Psoas muscle (tissue), 8 donors: ENCODE results near the gene TPR. TPM values are rescaled to one million over a fixed set of nuclear protein-coding genes. Genes with fewer than 3 reads are reported as not detected.

Experiments
- ATAC-seq, 4 donors: fragments of 200-7000 bp; cut with Tn5 transposase; one replicate each; pipeline ENCODE4 v1.9.1; 2020; ENCODE audit warnings: moderate library complexity in 3 of 4, mild to moderate bottlenecking in 2 of 4
- DNase-seq, 2 donors: peaks; one replicate each; pipeline ENCODE4 v3.0.0-alpha.2; 2020
- H3K27ac ChIP-seq: fragments of 200-600 bp; one replicate; pipeline ENCODE4 v1.8.0; 2022
- H3K27me3 ChIP-seq, 3 donors: fragments of 200-600 bp in 1 of 3; one replicate each; pipeline versions ENCODE4 v1.6.1 to v1.8.0; 2013 to 2022; ENCODE audit warnings: low read length in 2 of 3, mild to moderate bottlenecking in 2 of 3, moderate library complexity in 1 of 3; ENCODE audit not compliant: insufficient read depth in 3 of 3
- H3K36me3 ChIP-seq, 2 donors: fragments of 200-600 bp in 1 of 2; one replicate each; pipeline versions ENCODE4 v1.6.1 to v1.8.0; 2013 to 2022; ENCODE audit warnings: low read depth in 1 of 2, mild to moderate bottlenecking in 1 of 2, moderate library complexity in 1 of 2; ENCODE audit not compliant: insufficient read depth in 1 of 2
- H3K4me1 ChIP-seq: fragments of 200-600 bp; one replicate; pipeline ENCODE4 v1.8.0; 2022
- H3K4me3 ChIP-seq: fragments of 200-600 bp; one replicate; pipeline ENCODE4 v1.8.0; 2022; ENCODE audit warnings: mild to moderate bottlenecking
- H3K9me3 ChIP-seq: fragments of 200-600 bp; one replicate; pipeline ENCODE4 v1.8.0; 2022
- CTCF ChIP-seq: fragments of 200-600 bp; IDR thresholded peaks from one replicate; pipeline ENCODE4 v1.8.0; 2022; ENCODE audit warnings: antibody characterized with exemption
- WGBS, 3 donors: extraction: QIAGEN DNeasy Blood & Tissue Kit; methylation state at CpG; one replicate each; pipeline versions ENCODE4 v1.1.6 to v1.1.7; 2013; 5-methylcytosine and 5-hydroxymethylcytosine counted together
- intact Hi-C, 2 donors: fragments of 100-400 bp; cut with DNase I; formaldehyde crosslinking; loops; one replicate each; pipeline versions ENCODE4 v1.11.0 to v1.14.2; 2022
- polyA plus RNA-seq, 3 donors: library from polyadenylated mRNA; stranded (reverse); fragments of 200-250 nt; gene quantifications; one replicate each; pipeline ENCODE4 v1.2.3, GENCODE V29; 2013
- total RNA-seq, 4 donors: library from RNA; stranded (reverse); fragmentation: NEBNext Ultra II Directional in 2 of 4; extraction: Animal tissue kit (Norgen Biotek cat#: 25700) in 2 of 4; gene quantifications; one replicate each; pipeline versions ENCODE4 v1.2.1 to v1.2.4, GENCODE V29; 2021 to 2023
- donor health status: healthy with polysubstance abuse.
- donor health status: DM: no; HTN: no; CAD: no; lungs with moderate emphysema.
- donor health status: Bipolar disorder and iron deficiency.
- donor health status: healthy.
- donor health status: DM: yes; HTN: yes; CAD: no.
- donor health status: DM: no; HTN: no; CAD: no.
- donor health status: DM: no; HTN: no; CAD: no.
- donor health status: DM: yes; HTN: yes; CAD: no.

Gene TPR
- total and polyA plus RNA-seq, 7 donors, result 17.8 to 61.8 (median 48.0) TPM

DNA sequence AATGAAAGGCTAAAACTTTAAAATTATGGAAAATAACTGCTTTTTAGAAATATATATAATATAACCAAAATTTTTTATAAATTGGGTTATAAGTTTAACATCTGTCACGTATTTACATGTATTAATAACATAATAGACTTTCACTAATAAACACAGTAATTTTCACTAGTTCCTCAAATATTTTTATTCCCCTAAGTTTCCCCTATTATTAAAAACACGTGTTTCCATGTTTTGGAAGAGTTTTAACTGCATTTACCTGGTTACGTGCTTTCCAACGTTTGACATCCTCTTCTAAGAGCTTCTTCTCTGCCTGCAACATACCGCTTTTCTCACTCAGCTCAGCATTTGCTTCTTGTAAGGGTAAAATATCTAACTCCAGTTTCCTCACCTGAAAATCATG is 34.3 kb downstream of the TPR start:
- Histone ChIP-seq H3K4me1 (no peaks in the 10 kb centered on the region), H3K9me3 (no peaks in the 10 kb centered on the region), H3K27me3 (no peaks in the 10 kb centered on the region), H3K27ac (no peak overlapping the region), H3K4me3 (no peak overlapping the region), H3K36me3 (peaks cover 4 to 100% of the 10 kb centered on the region in 2 donors)
- WGBS, 3 donors, result 89 to 94% (median 90%) methylated on average over 5 of the region's 5 CpGs
- no peak for TF ChIP-seq CTCF
- intact Hi-C loops, result loop anchor here in 1 of 2 donors (10.0 kb wide), 1 partner anchor 54 kb away; no protein-coding TSS in a partner anchor
- no peak for ATAC-seq
- DNase-seq, result no peak

DNA sequence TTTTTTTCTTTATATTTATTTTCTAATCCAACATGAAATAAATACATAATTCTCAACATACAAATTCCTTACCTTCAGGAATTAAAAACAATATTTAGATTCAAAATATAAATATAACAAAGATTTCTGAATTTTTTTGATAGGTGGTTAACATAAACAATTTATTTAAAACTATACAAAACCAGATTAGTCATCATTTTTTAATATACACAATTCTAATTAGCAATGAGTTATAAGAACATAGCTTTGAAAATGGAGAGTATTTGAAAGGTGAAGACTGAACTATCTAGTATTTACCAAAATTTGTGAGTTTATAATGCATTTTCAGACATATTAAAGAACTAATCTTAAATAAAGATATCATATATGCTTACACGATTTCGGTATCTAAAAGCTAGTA is 37.5 kb downstream of the TPR start:
- no peak for TF ChIP-seq CTCF
- Histone ChIP-seq H3K36me3 (peaks cover 12 to 100% of the 10 kb centered on the region in 2 donors), H3K4me3 (no peak overlapping the region), H3K4me1 (no peaks in the 10 kb centered on the region), H3K27me3 (no peaks in the 10 kb centered on the region), H3K9me3 (no peaks in the 10 kb centered on the region), H3K27ac (no peak overlapping the region)
- intact Hi-C loops, result no loop called here
- ATAC-seq (no peak), DNase-seq (no peak)
- WGBS, 3 donors, result 97 to 100% (median 99%) methylated on average over 2 of the region's 2 CpGs

- 96 to 100% (median 96%) methylated on average over 1 of the region's 1 CpG for WGBS, 3 donors
- Histone ChIP-seq H3K27me3 (no peaks in the 10 kb centered on the region), H3K9me3 (no peaks in the 10 kb centered on the region), H3K4me3 (no peak overlapping the region), H3K27ac (no peak overlapping the region), H3K36me3 (peaks cover 8 to 96% of the 10 kb centered on the region in 2 donors), H3K4me1 (no peaks in the 10 kb centered on the region)
- DNase-seq (no peak), ATAC-seq (no peak)
- intact Hi-C loops, result loop anchor here (5.0 kb wide), 2 partner anchors 37 to 62 kb away; no protein-coding TSS in a partner anchor
- TF ChIP-seq CTCF, result peak; percentile 13
Observed at GRCh38 chr1:186330758-186331157, 44.3 kb downstream of the TPR start.

DNA sequence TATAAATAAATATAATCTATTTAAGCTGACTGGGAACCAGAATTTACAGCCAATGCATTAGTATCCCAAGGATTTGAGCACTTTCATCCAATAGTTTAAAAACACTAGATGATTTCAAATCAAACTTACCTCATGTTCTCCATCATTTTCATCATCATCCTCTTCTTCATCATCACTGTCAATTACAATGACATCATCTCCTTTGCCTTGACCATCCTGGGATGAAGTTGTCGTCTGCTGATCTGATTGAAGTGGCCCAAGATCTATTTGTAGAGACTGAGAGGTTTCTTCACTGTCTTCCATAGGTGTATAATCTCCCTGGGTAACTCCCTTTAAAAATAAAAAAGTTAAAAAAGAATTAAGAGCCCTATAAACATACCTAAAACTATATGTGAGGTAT is 47.7 kb downstream of the TPR start:
- peaks cover 0 to 96% of the 10 kb centered on the region in 2 donors for H3K36me3 ChIP-seq
- intact Hi-C loops, result loop anchor here in 1 of 2 donors (10.0 kb wide), 1 partner anchor 1183 kb away; no protein-coding TSS in a partner anchor
- no peak for DNase-seq
- no peaks in the 10 kb centered on the region for H3K9me3 ChIP-seq
- no peaks in the 10 kb centered on the region for H3K27me3 ChIP-seq
- TF ChIP-seq CTCF, result no peak
- no peaks in the 10 kb centered on the region for H3K4me1 ChIP-seq
- ATAC-seq, result no peak
- H3K27ac ChIP-seq, result no peak overlapping the region
- WGBS, 3 donors, result 90 to 91% (median 91%) methylated on average over 1 of the region's 1 CpG
- H3K4me3 ChIP-seq, result no peak overlapping the region

- intact Hi-C loops, result loop anchor here in 1 of 2 donors (10.0 kb wide), 1 partner anchor 1181 kb away; no protein-coding TSS in a partner anchor
- Histone ChIP-seq H3K27ac (no peak overlapping the region), H3K4me1 (no peaks in the 10 kb centered on the region), H3K27me3 (no peaks in the 10 kb centered on the region), H3K36me3 (peaks cover 0 to 96% of the 10 kb centered on the region in 2 donors), H3K4me3 (no peak overlapping the region), H3K9me3 (no peaks in the 10 kb centered on the region)
- WGBS, 3 donors, result 85 to 96% (median 88%) methylated on average over 1 of the region's 1 CpG
- DNase-seq (no peak), ATAC-seq (no peak)
- TF ChIP-seq CTCF, result no peak
Observed at GRCh38 chr1:186326009-186326408, 49.0 kb downstream of the TPR start.
